HS-5 (cell line): ENCODE data around the gene ITPRIPL2.
A peak's percentile ranks its signal among the peaks of the same experiment; 100 is the strongest.

Source experiments
- DNase-seq: peaks from one replicate; pipeline ENCODE4 v3.0.0-alpha.2; 2012; ENCODE audit warnings: low read depth

ITPRIPL2 gene

DNA sequence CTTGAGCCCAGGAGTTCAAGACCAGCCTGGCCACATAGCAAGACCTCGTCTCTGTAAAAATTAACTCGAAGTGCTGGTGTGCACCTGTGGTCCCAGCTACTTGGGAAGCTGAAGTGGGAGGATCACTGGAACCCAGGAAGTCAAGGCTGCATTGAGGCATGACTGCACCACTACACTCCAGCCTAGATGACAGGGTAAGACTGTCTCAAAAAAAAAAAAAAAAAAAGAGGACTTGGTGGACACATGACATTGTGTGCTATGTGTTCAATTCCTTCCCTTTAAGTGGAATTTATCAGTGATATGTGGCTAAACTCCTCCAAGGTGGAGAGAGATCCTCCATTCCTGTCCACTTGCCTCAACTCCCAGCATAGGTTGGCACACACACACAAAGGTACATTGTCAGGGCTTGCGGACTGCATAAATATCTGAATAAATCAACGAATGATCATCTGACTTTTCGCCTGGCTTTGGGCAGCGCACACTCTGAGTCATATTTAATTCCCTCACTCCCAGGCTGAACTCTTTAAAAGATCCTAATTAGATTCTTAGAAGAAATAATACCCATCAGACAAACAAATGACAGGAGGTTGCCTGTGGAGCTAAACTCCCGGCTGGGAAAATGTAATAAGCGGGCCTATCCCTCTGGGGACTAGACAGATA lies 29.3 kb downstream of the ITPRIPL2 start:
- no peak for DNase-seq

DNA sequence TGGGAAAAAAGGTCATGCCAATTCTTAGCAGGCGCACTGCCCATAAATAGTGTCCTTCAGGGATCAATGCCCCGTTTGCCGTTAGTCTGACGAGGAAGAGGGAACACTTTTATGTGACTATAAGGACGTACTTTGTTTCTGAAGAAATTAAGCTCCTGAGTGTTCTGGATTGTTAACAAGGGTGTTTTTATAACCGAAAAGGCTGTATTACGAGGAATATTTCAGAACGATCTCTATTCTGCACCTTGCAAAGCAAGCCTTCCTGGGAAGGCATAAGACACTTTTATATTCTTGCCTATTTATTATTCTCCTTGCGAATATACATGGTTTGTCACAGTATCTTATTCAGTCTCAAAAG lies 29.8 kb downstream of the ITPRIPL2 start:
- DNase-seq = no peak

DNA sequence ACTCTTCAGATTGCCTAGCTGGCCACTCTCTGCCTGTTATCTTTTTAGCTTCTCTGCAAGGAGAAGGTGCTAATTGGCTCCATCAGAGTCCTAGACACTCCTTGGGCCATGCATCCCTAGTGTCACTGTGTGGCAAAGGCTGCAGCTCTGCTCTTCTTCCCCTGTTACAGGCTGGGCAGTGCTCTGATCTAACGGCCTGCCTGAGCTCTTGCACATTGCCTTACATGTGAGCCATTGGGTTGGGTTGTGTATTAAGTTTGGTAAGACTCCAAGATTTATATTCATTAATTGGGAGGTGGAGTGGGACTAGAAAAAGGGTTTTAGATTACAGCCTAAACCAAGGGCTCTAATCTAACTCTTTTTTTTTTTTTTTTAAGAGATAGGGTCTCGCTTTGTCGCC lies 31.2 kb downstream of the ITPRIPL2 start:
- no peak for DNase-seq

- no peak for DNase-seq
These were observed 33.4 kb downstream of the ITPRIPL2 start for GRCh38 chr16:19147126-19147525.

DNA sequence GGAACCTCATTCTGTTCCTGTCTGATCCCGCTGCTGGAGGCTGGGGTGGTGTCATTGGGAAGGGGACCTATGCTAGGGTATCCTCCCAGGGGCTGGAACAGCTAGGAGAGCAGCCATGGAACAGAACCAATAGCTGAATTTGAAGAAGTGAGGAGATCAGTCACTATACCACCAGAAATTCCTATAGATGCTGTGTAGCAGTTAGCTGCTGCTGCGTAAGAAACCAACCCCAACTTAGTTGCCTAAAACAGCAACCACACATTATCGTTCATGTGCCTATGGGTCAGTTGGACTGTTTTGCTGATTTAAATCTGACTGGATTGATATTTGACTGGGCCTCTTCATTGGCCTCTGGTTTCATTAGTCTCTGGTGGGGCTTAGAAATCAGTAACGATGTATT lies 33.9 kb downstream of the ITPRIPL2 start:
- DNase-seq = no peak

DNA sequence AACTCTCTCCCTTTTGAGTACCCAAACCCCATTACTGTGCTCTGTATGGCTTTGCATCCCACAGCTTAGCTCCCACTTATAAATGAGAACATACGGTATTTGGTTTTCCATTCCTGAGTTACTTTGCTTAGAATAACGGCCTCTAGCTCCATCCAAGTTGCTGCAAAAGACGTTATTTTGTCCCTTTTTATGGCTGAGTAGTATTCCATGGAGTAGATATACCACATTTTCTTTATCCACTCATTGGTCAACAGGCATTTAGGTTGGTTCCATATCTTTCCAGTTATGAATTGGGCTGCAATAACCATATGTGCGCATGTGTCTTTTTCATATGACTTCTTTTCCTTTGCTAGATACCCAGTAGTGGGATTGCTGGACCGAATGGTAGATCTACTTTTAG lies 34.4 kb downstream of the ITPRIPL2 start:
- DNase-seq = no peak

DNA sequence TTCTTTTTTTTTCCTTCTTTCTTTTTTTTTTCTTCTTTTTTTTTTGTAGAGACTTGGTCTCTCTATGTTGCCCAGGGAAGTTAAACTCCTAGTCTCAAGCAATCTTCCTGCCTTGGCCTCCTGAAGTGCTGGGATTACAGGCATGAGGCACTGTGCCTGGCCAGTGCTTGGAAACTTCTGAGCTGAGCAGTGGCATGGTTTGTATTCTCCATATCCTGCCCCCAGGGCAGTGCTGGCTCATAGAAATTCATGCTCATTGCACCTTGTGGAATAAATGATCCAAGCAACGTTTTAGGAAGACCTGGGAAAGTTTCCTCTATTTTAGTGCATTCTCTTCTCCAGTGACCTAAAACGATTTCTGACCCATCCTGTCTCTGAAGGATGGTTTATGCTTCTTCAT lies 37.5 kb downstream of the ITPRIPL2 start:
- no peak for DNase-seq

DNA sequence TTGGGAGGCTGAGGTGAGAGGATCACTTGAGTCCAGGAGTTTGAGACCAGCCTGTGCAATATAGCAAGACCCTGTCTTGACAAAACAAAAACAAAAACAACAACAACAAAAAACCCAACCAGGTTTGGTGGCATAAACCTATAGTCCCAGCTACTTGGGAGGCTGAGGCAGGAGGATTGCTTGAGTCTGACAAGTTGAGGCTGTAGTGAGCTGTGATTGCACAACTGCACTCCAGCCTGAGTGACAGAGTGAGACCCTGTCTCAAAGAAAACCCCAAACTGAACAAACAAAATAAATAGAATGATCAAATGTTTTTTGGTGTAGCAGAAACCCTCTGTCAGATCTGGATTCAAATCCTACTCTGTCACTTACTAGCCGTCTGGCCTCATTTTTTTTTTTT lies 38.3 kb downstream of the ITPRIPL2 start:
- DNase-seq = no peak

DNA sequence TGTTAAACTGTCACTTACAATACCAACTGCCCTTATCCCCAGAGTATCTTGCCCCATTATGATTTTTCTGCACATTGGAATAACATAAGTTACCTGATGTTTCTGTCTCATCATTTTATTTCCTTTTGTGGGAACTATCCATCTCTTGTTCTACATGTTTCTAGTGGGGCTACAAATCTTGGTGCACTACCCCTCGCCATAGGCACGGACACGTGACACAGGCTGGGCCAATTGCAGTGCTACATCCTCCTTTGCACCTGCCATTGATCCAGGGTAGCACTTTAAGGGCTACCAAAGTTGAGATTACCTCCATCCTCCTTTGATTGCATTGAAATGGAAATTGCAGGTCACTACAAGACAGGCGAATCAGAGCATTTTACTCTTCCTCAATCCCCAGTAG lies 40.1 kb downstream of the ITPRIPL2 start:
- no peak for DNase-seq

DNA sequence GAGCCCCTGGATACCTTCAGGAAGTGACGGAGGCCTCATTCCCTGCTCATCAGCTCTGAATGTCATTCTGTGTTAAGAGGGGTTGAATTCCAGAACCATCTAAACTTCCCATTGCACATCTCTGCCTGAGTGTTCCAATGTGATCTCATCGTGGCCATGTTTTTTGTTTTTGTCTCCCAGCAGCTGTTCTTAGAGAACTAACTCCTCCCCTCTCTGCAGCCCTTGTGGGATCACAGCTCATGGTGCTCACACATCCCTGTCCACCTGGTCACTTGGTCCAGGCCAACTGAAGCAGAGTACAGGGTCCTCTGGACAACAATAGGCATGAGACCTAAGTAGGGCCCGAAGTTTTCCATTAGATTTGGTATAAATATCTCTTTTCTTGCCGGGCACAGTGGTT lies 48.3 kb downstream of the ITPRIPL2 start:
- DNase-seq = no peak

DNA sequence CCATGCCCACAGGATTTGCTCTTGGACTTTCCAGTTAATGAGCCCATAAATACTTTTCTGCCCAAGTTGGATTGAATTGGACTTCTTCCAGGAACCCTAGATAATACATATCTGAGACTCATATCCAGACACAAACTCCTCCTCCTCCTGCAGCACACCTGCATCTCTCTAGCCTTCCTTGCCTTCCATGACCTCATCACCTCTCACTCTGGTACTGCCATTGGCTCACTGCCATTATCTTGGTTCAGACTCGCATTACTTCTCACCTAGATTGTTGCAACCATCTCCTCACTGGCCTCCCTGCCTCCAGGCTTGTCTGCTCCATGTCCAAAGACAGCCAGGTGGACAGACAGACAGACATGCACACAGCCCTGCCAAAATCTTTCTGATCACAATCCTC lies 49.5 kb downstream of the ITPRIPL2 start:
- no peak for DNase-seq

DNA sequence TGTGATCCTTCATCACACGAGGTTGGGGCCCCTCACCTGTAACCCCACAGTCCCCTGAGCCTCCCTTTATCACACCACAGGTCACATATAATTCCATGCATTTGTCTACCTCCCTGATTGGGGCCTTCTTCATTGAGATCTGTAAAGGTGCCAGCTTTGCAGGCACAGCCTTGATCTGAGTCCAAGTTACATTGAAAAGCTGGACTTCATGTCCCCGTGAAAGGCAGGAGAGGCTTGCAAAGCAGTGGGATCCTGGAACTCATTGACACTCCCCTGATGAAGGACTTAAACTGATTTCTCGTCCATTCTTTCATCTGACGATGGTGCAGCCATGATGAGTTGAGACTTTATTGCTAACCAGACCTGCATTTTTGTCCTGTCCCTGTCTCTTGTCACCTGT lies 50.5 kb downstream of the ITPRIPL2 start:
- DNase-seq = no peak

GRCh38 chr16:19165101-19165500 lies 51.3 kb downstream of the ITPRIPL2 start:
- no peak for DNase-seq

- no peak for DNase-seq
These were observed 52.7 kb downstream of the ITPRIPL2 start for GRCh38 chr16:19166500-19166899.

GRCh38 chr16:19167710-19168370 lies 54.1 kb downstream of the ITPRIPL2 start, which contains the start of gene SYT17:
TSS of gene SYT17 (plus strand) at chr16:19168240. CDS start at chr16:19168647, 407 bp downstream.
- peak; percentile 8 for DNase-seq

DNA sequence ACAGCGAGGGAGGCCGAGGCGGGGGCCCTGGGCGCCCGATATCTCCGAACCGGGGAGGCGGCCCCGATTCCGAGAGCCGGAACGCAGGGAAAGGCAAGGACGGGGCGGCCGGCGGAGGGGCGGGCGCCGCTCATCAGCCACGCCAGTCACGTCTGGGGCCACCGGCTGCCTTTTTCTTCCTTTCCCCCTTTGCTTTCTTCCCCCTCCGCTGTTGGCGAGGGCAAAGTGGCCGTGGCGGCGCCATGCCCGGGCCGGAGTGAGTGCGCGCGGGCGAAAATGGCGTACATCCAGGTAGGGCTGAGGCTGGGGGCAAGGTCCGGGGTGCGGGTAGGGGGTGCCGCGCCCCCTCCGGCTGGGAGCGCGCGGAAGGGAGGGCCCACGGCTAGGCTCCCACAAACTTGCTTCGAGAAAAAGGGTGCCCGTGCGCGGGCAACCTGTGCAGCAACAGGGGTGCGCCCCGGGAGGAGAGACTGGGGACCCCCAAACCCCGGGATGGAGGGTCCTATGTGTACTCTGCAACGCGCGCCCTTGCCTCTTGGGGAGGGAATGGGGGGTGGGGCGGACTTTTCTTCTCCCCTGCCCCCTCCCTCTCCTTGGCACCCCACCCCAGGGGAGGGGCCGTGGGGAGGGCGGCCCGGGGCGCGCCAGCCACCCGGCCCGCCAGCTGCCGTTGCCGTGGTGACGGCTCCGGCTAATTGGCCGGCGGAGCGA lies 54.8 kb downstream of the ITPRIPL2 start:
- DNase-seq = no peak

DNA sequence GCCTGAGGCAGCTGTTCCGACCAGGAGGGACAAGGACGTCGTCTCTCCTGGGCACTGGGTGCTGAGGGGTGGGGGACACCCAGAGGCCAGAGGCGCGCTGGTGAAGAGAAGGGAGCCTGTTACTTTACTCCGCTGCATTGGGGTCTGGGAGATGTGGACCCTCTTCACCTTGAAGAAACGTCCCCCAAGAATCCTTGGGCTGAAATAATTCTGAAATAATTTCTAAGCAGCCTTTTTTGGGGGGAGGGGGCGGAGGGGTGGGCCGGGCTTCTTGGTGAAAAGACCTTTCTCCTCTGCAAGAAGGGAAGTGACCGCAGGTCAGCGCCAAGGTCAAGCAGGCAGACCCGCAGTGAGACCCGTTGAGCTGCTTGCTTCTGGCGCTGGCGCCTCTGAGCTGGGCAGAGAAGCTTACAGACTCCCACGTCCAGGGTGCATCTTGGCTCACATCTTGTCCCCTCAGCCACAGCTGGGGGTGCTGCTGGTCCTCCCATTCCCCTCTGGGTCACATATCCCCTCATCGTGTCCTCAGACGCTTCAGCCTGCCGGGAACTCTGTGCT lies 55.4 kb downstream of the ITPRIPL2 start:
- no peak for DNase-seq

DNA sequence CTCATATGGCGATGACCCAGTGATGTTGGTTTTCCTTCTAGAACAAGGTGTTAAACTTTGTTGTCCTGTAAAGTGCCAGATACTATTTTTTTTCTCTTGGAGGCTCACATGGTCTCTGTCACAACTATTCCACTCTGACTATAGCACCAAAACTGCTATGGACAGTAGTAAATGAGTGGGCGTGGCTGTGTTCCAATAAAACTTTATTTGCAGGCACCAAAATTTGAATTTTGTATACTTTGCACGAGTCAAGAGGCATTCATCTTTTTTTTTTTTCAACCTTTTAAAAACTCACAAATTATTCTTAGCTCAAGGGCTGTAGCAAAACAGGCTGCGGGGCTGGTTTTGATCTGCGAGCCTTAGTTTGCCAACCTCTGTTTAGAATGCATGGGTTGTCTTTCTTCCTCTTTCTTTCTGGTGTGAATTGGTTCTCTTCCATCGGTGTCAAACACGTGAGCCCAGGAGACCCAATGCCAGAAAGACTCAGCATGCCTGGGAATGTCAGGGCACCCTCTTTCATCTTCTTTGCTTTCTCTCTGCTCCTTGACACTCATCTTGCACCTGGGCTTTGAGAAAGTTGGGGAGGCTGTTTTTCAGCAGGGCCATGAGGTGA lies 56.4 kb downstream of the ITPRIPL2 start:
- DNase-seq = no peak
